Measurements from ENCODE around the gene DPH7.

DNA sequence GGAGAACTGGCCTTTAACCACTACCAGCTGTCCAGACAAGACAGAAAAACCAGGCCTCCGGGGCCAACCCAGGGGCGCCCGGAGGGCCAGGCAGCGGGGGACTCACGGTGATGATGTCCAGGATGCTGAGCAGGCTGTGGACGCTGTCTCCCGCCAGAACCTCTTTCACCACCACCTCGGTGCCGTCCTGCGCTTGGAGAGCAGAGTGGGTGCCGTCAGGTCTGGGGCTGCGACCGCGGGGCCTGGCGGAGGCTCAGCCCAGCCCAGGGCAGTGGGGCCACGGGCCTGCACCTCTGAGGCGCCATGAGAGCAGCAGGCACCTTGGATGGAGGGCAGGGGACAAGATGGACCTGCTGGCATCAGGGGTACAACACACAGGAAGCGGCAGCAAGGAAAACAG lies 38.2 kb downstream of the DPH7 start:
- TF ChIP-seq CTCF (IDR thresholded peaks at IDR 0.05; ENCODE audit: poor library complexity, severe bottlenecking) (no peak), EZH2 (IDR thresholded peaks at IDR 0.05; ENCODE audit: borderline replicate concordance, insufficient read depth, low read length, poor library complexity, severe bottlenecking) (no peak)

Data from neural cell (in vitro differentiated cells).